Erythroblast (primary cell): ENCODE measurements around the gene ZNF521.

ENCODE experiments used
- GATA1 ChIP-seq: IDR thresholded peaks from 2 replicates; pipeline ENCODE4 v1.6.1; 2011; ENCODE audit warnings: low read depth, mild to moderate bottlenecking, control low read depth, low read length, moderate library complexity
- POLR2A ChIP-seq: IDR thresholded peaks from 2 replicates; pipeline ENCODE4 v1.6.1; 2011; ENCODE audit warnings: mild to moderate bottlenecking, low read length

DNA sequence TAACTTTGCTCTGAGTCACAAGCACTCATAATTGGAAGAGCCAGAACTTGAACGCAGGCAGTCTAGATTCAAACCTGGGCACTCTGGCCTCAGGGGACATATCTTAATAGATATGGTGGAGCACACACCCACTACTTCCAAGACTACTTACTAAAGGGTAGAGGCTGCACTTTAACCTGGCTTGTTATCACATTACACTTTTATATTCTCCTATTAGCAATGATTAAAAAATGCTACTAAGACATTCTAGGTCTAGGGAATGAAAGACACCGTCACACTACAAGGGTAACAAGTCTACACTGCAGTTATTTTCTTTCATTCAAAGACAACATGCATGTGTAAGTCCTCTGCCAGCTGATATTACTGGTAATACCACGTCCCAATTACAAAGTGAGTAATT, 258.8 kb downstream of the ZNF521 start:
- no peak for TF ChIP-seq POLR2A
- TF ChIP-seq GATA1 = no peak
